K562 (cell line): ENCODE measurements around the gene NEDD9. TPM values are rescaled to one million over a fixed set of nuclear protein-coding genes. Genes with fewer than 3 reads are reported as not detected.

Experiments used
- ATAC-seq: fragments of 200-7000 bp; cut with Tn5 transposase; 3 replicates; pipeline ENCODE4 v1.9.1; 2020; ENCODE audit warnings: moderate library complexity
- BruUV-seq: library from RNA; stranded (reverse); fragments of 400-500 nt; replicated peaks from 2 replicates; lab custom pipeline; 2021; lab: Mats Ljungman, UMichigan
- CTCF ChIA-PET: fragments of 300-600 bp; formaldehyde crosslinking; extraction: SDS; loops from one replicate; lab custom pipeline; 2021; ENCODE audit warnings: low intra/inter-chr PET ratio; lab: Yijun Ruan, JAX
- POLR2A ChIA-PET: fragments of 300-600, 350-650 bp; sonication (Branson Sonifier 250); formaldehyde crosslinking; extraction: SDS; loops from one replicate; lab custom pipeline; 2021; ENCODE audit warnings: antibody characterized with exemption, inconsistent platforms; lab: Yijun Ruan, JAX
- DNase-seq, 4 experiments: peaks; one replicate each; pipeline versions ENCODE4 v3.0.0 to v3.0.0-alpha.2; 2011 to 2018; ENCODE audit warnings: low spot score in 3 of 4, mixed read lengths in 3 of 4; ENCODE audit errors: extremely low read depth in 1 of 4
- FAIRE-seq: peaks from 2 replicates; lab custom pipeline; 2011; peaks lifted over from hg19 to GRCh38; lab: Jason Lieb, UNC
- H2AFZ ChIP-seq: 2 replicates; pipeline ENCODE4 v1.6.0; 2011; ENCODE audit warnings: low read depth, low read length, control low read depth, inconsistent platforms
- H3K27ac ChIP-seq: fragments of 200-600 bp; 3 replicates; pipeline ENCODE4 v1.8.0; 2011; ENCODE audit warnings: low read depth, mild to moderate bottlenecking, control low read depth, inconsistent platforms, low read length, moderate library complexity, mixed read lengths; ENCODE audit errors: extremely low read depth
- H3K27me3 ChIP-seq, 2 experiments: fragments of 300-600 bp in 1 of 2; 2 replicates in 1 of 2; 3 replicates in 1 of 2; pipeline versions ENCODE4 v1.6.0 to v1.8.0; 2011; ENCODE audit warnings: inconsistent platforms in 2 of 2, low read length in 2 of 2, mild to moderate bottlenecking in 1 of 2, mixed read lengths in 1 of 2, moderate library complexity in 1 of 2; ENCODE audit not compliant: control insufficient read depth in 2 of 2, insufficient read depth in 2 of 2
- H3K36me3 ChIP-seq: fragments of 300-600 bp; 3 replicates; pipeline ENCODE4 v1.8.0; 2011; ENCODE audit warnings: mild to moderate bottlenecking, low read length, inconsistent platforms; ENCODE audit not compliant: control insufficient read depth, insufficient read depth
- H3K4me1 ChIP-seq, 2 experiments: fragments of 200-600 bp in 1 of 2; replicated peaks in 1 of 2; 2 replicates in 1 of 2; 3 replicates in 1 of 2; pipeline versions ENCODE4 v1.5.1 to v1.8.0; 2011; ENCODE audit warnings: inconsistent platforms in 2 of 2, low read length in 2 of 2, mild to moderate bottlenecking in 1 of 2, mixed read lengths in 1 of 2, moderate library complexity in 1 of 2; ENCODE audit not compliant: control insufficient read depth in 2 of 2, insufficient read depth in 2 of 2
- H3K4me2 ChIP-seq: 2 replicates; pipeline ENCODE4 v1.6.1; 2011; ENCODE audit warnings: low read length, control low read depth, inconsistent platforms, mixed read lengths; ENCODE audit not compliant: insufficient read depth
- H3K4me3 ChIP-seq: fragments of 200-600 bp; sonication (generic), shearing (Covaris generic); 2 replicates; pipeline ENCODE4 v1.5.1; 2016; ENCODE audit warnings: control low read depth, inconsistent platforms
- H3K79me2 ChIP-seq: fragments of 200-600 bp; 3 replicates; pipeline ENCODE4 v1.8.0; 2011; ENCODE audit warnings: low read length, inconsistent platforms; ENCODE audit not compliant: control insufficient read depth, insufficient read depth
- H3K9ac ChIP-seq, 2 experiments: 2 replicates each; pipeline versions ENCODE4 v1.6.0 to v1.6.1; 2011; ENCODE audit warnings: low read depth in 2 of 2, low read length in 2 of 2, control low read depth in 1 of 2, inconsistent platforms in 1 of 2, mild to moderate bottlenecking in 1 of 2, mixed read lengths in 1 of 2; ENCODE audit not compliant: insufficient read depth in 1 of 2
- H3K9me1 ChIP-seq: one replicate; pipeline ENCODE4 v1.6.0; 2011; ENCODE audit warnings: inconsistent platforms, mild to moderate bottlenecking, low read length, moderate library complexity; ENCODE audit not compliant: control insufficient read depth, insufficient read depth
- H3K9me3 ChIP-seq: replicated peaks from 2 replicates; pipeline ENCODE4 v1.5.1; 2011; ENCODE audit warnings: low read depth, low read length, inconsistent platforms; ENCODE audit not compliant: control insufficient read depth, insufficient read depth
- H4K20me1 ChIP-seq: replicated peaks from 2 replicates; pipeline ENCODE4 v1.6.1; 2011; ENCODE audit warnings: low read length, inconsistent platforms, mixed read lengths; ENCODE audit not compliant: control insufficient read depth, insufficient read depth
- GATAD2A ChIP-seq: fragments of 450-650 bp; IDR thresholded peaks from 2 replicates; pipeline ENCODE4 v1.6.1; 2017
- HDGF ChIP-seq: fragments of 450-650 bp; IDR thresholded peaks from 2 replicates; pipeline ENCODE4 v1.6.1; 2016
- NR2C1 ChIP-seq, 2 experiments: fragments of 450-650 bp; IDR thresholded peaks; 2 replicates each; pipeline ENCODE4 v1.6.1; 2017; ENCODE audit warnings: mild to moderate bottlenecking in 2 of 2, antibody characterized with exemption in 1 of 2, inconsistent platforms in 1 of 2, missing compliant biosample characterization in 1 of 2, missing genetic modification characterization in 1 of 2
- NRF1 ChIP-seq, 2 experiments: fragments of 450-650 bp; IDR thresholded peaks in 1 of 2; conservative IDR thresholded peaks in 1 of 2; 2 replicates each; pipeline ENCODE4 v1.6.1; 2014; ENCODE audit warnings: mild to moderate bottlenecking in 2 of 2
- WGBS: fragments of 100-300 bp; shearing (Covaris generic); methylation state at CpG from one replicate; pipeline ENCODE4 v1.1.6; 2016; ENCODE audit warnings: low coverage, mixed read lengths; ENCODE audit not compliant: insufficient coverage; ENCODE audit errors: missing lambda C conversion rate; 5-methylcytosine and 5-hydroxymethylcytosine counted together
- in situ Hi-C: fragments of 300-500 bp; cut with MboI; formaldehyde crosslinking; loops from 4 replicates; pipeline ENCODE4 v1.15.0; 2018; ENCODE audit warnings: inconsistent platforms, mixed read lengths
- intact Hi-C: fragments of 100-400 bp; cut with micrococcal nuclease; formaldehyde crosslinking; loops from 2 replicates; pipeline ENCODE4 v1.14.2; 2022
- polyA plus RNA-seq, 8 experiments: library from polyadenylated mRNA; depleted of rRNA in 4 of 8; stranded (reverse) in 5 of 8; unstranded in 3 of 8; fragments of >200 nt; fragmentation: Nextera tagmentation in 2 of 8; fragmentation: Illumina TruSeq in 1 of 8; extraction: Ambion mirVana in 2 of 8; extraction: Trizol in 1 of 8; gene quantifications; 2 replicates each; pipeline versions ENCODE4 v1.2.1 to v1.2.3, GENCODE V29; 2011 to 2014; ENCODE audit warnings: inconsistent platforms in 1 of 8, missing spikeins in 1 of 8
- total RNA-seq, 7 experiments: library from RNA; depleted of rRNA in 6 of 7; stranded (reverse); fragments of >200 nt in 6 of 7; fragmentation: Illumina TruSeq in 2 of 7; extraction: Trizol in 2 of 7; gene quantifications; 2 replicates each; pipeline versions ENCODE4 v1.2.1 to v1.2.3, GENCODE V29; 2011 to 2021; ENCODE audit warnings: low replicate concordance in 1 of 7
- TF ChIP-seq, protein P1 (sequence below): fragments of 200-600 bp; sonication (generic); IDR thresholded peaks from one replicate; pipeline ENCODE4 v1.6.1; 2012; ENCODE audit warnings: mild to moderate bottlenecking, low read depth, low read length, inconsistent platforms

The NEDD9 gene
- total and polyA plus RNA-seq, 9 of the 15 experiments (the other 6 are each of a cell fraction or from before 2014, with no cell fraction given) = 0.04 to 0.18 (median 0.15) TPM; not detected in 6

DNA sequence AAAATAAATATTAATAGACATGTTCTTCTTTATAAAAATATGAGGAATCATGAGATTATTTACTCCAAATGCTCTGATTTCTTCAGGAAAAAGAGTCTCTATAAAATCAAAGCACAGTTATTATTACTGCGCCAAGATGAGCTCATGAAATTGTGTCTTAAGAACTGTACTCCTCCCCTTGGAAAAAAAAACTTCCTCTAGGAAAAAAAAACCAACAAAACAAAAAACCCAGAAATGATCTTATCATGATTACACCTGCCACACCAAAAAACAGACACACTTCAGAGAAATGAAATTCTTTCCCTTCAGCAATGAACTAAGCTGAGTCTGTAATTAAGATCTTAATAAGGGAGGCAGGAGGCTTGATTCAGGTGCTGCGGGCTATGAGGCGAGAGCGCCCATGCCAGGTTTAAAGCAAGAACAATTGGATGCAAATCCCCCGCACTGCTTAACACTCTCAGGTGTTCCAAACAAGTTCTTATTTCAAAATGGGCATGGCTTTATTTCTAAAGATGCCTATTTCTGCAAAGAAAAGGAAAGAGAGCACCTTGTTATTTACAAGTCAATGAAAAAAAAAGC, 9.1 kb downstream of the NEDD9 start:
- H3K27ac ChIP-seq = no peak overlapping the region
- H3K4me1 ChIP-seq = no peaks in the 10 kb centered on the region
- no peaks in the 10 kb centered on the region for H3K79me2 ChIP-seq
- H4K20me1 ChIP-seq = 0 out of 2 replicates have a peak, but pooled peaks cover 4% of the 10 kb centered on the region
- FAIRE-seq (no peak), DNase-seq (no peak), ATAC-seq (no peak)
- H3K9ac ChIP-seq = no peak overlapping the region
- H2AFZ ChIP-seq = no peak overlapping the region
- H3K4me2 ChIP-seq = no peak overlapping the region
- 0% methylated on average over 5 of the region's 5 CpGs for WGBS
- H3K4me3 ChIP-seq = no peak overlapping the region
- ChIA-PET POLR2A (interaction anchor here (1.1 kb wide), 1 partner anchor 9 kb away, joined by 7 read pairs; the partner anchor contains the start of gene NEDD9), CTCF (interaction anchor here (0.6 kb wide), 1 partner anchor 54 kb away, joined by 3 read pairs; no protein-coding TSS in a partner anchor)
- intact Hi-C loops = no loop called here
- no peaks in the 10 kb centered on the region for H3K9me3 ChIP-seq
- H3K27me3 ChIP-seq = peaks cover 16 to 17% of the 10 kb centered on the region in 2 experiments; a peak in 4 of 5 replicates
- no peak for TF ChIP-seq NRF1 (conservative IDR thresholded peaks at IDR 0.05 in 1 of 2, IDR thresholded peaks at IDR 0.05 in 1 of 2)
- TF ChIP-seq GATAD2A = no peak
- TF ChIP-seq, protein P1, sequence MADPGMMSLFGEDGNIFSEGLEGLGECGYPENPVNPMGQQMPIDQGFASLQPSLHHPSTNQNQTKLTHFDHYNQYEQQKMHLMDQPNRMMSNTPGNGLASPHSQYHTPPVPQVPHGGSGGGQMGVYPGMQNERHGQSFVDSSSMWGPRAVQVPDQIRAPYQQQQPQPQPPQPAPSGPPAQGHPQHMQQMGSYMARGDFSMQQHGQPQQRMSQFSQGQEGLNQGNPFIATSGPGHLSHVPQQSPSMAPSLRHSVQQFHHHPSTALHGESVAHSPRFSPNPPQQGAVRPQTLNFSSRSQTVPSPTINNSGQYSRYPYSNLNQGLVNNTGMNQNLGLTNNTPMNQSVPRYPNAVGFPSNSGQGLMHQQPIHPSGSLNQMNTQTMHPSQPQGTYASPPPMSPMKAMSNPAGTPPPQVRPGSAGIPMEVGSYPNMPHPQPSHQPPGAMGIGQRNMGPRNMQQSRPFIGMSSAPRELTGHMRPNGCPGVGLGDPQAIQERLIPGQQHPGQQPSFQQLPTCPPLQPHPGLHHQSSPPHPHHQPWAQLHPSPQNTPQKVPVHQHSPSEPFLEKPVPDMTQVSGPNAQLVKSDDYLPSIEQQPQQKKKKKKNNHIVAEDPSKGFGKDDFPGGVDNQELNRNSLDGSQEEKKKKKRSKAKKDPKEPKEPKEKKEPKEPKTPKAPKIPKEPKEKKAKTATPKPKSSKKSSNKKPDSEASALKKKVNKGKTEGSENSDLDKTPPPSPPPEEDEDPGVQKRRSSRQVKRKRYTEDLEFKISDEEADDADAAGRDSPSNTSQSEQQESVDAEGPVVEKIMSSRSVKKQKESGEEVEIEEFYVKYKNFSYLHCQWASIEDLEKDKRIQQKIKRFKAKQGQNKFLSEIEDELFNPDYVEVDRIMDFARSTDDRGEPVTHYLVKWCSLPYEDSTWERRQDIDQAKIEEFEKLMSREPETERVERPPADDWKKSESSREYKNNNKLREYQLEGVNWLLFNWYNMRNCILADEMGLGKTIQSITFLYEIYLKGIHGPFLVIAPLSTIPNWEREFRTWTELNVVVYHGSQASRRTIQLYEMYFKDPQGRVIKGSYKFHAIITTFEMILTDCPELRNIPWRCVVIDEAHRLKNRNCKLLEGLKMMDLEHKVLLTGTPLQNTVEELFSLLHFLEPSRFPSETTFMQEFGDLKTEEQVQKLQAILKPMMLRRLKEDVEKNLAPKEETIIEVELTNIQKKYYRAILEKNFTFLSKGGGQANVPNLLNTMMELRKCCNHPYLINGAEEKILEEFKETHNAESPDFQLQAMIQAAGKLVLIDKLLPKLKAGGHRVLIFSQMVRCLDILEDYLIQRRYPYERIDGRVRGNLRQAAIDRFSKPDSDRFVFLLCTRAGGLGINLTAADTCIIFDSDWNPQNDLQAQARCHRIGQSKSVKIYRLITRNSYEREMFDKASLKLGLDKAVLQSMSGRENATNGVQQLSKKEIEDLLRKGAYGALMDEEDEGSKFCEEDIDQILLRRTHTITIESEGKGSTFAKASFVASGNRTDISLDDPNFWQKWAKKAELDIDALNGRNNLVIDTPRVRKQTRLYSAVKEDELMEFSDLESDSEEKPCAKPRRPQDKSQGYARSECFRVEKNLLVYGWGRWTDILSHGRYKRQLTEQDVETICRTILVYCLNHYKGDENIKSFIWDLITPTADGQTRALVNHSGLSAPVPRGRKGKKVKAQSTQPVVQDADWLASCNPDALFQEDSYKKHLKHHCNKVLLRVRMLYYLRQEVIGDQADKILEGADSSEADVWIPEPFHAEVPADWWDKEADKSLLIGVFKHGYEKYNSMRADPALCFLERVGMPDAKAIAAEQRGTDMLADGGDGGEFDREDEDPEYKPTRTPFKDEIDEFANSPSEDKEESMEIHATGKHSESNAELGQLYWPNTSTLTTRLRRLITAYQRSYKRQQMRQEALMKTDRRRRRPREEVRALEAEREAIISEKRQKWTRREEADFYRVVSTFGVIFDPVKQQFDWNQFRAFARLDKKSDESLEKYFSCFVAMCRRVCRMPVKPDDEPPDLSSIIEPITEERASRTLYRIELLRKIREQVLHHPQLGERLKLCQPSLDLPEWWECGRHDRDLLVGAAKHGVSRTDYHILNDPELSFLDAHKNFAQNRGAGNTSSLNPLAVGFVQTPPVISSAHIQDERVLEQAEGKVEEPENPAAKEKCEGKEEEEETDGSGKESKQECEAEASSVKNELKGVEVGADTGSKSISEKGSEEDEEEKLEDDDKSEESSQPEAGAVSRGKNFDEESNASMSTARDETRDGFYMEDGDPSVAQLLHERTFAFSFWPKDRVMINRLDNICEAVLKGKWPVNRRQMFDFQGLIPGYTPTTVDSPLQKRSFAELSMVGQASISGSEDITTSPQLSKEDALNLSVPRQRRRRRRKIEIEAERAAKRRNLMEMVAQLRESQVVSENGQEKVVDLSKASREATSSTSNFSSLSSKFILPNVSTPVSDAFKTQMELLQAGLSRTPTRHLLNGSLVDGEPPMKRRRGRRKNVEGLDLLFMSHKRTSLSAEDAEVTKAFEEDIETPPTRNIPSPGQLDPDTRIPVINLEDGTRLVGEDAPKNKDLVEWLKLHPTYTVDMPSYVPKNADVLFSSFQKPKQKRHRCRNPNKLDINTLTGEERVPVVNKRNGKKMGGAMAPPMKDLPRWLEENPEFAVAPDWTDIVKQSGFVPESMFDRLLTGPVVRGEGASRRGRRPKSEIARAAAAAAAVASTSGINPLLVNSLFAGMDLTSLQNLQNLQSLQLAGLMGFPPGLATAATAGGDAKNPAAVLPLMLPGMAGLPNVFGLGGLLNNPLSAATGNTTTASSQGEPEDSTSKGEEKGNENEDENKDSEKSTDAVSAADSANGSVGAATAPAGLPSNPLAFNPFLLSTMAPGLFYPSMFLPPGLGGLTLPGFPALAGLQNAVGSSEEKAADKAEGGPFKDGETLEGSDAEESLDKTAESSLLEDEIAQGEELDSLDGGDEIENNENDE = no peak
- no peak for TF ChIP-seq NR2C1 (IDR thresholded peaks at IDR 0.05)
- no peak for TF ChIP-seq NR2C1 (tag; IDR thresholded peaks at IDR 0.05)
- no peak for TF ChIP-seq HDGF
- no TSS peak for BruUV-seq
- H3K9me1 ChIP-seq = no peaks in the 10 kb centered on the region
- in situ Hi-C loops = no loop called here
- H3K36me3 ChIP-seq = no peaks in the 10 kb centered on the region
